SK-N-SH (cell line): ENCODE results near the gene RET. TPM values are rescaled to one million over a fixed set of nuclear protein-coding genes. Genes with fewer than 3 reads are reported as not detected.

Source experiments
- CTCF ChIA-PET: fragments of 300-600, 350-600 bp; formaldehyde crosslinking; extraction: SDS; loops from one replicate; lab custom pipeline; 2021; lab: Yijun Ruan, JAX
- POLR2A ChIA-PET: fragments of 350-600 bp; sonication (Branson Sonifier 250); formaldehyde crosslinking; extraction: SDS; loops from one replicate; lab custom pipeline; 2020; ENCODE audit warnings: antibody characterized with exemption, inconsistent platforms; lab: Yijun Ruan, JAX
- DNase-seq: peaks from one replicate; pipeline ENCODE4 v3.0.0; 2012
- H2AFZ ChIP-seq: fragments of 200-600 bp; sonication (generic); 2 replicates; pipeline ENCODE4 v1.8.1; 2016; ENCODE audit warnings: antibody characterized with exemption, mild to moderate bottlenecking, low read depth
- H3F3A ChIP-seq: fragments of 200-600 bp; sonication (generic); replicated peaks from 2 replicates; pipeline ENCODE3; 2016; ENCODE audit warnings: antibody characterized with exemption, mild to moderate bottlenecking; ENCODE audit not compliant: insufficient read depth
- H3K27ac ChIP-seq, 2 experiments: fragments of 200-500 bp in 1 of 2; fragments of 200-600 bp in 1 of 2; sonication (Bioruptor generic) in 1 of 2; sonication (generic), shearing (Covaris generic) in 1 of 2; 2 replicates each; pipeline versions ENCODE4 v1.5.1 to v1.6.1; 2014 to 2016; ENCODE audit warnings: low read depth in 2 of 2, inconsistent platforms in 1 of 2, low read length in 1 of 2, mild to moderate bottlenecking in 1 of 2, mixed read lengths in 1 of 2
- H3K27me3 ChIP-seq: fragments of 200-600 bp; sonication (generic), shearing (Covaris generic); 2 replicates; pipeline ENCODE4 v1.6.1; 2016; ENCODE audit warnings: mixed run types; ENCODE audit not compliant: insufficient read depth
- H3K36me3 ChIP-seq, 2 experiments: fragments of 200-500 bp in 1 of 2; fragments of 200-600 bp in 1 of 2; sonication (Bioruptor generic) in 1 of 2; sonication (generic) in 1 of 2; replicated peaks in 1 of 2; 2 replicates each; pipeline versions ENCODE3 to v1.5.1; 2014 to 2016; ENCODE audit warnings: low read length in 1 of 2, mild to moderate bottlenecking in 1 of 2; ENCODE audit not compliant: insufficient read depth in 2 of 2, control insufficient read depth in 1 of 2
- H3K4me1 ChIP-seq, 2 experiments: fragments of 200-500 bp in 1 of 2; fragments of 200-600 bp in 1 of 2; sonication (Bioruptor generic) in 1 of 2; sonication (generic), shearing (Covaris generic) in 1 of 2; 2 replicates each; pipeline versions ENCODE4 v1.5.1 to v1.6.1; 2014 to 2016; ENCODE audit warnings: low read depth in 1 of 2, low read length in 1 of 2, mixed run types in 1 of 2; ENCODE audit not compliant: insufficient read depth in 2 of 2, control insufficient read depth in 1 of 2
- H3K4me2 ChIP-seq: fragments of 200-600 bp; sonication (generic), shearing (Covaris generic); 2 replicates; pipeline ENCODE4 v1.6.1; 2017; ENCODE audit warnings: mixed run types
- H3K4me3 ChIP-seq, 2 experiments: fragments of 200-500 bp in 1 of 2; fragments of 200-600 bp in 1 of 2; sonication (Bioruptor generic) in 1 of 2; sonication (generic), shearing (Covaris generic) in 1 of 2; 2 replicates each; pipeline versions ENCODE4 v1.5.1 to v1.8.1; 2014 to 2016; ENCODE audit warnings: low read depth in 2 of 2, inconsistent platforms in 1 of 2, low read length in 1 of 2, mild to moderate bottlenecking in 1 of 2, mixed read lengths in 1 of 2, moderate library complexity in 1 of 2
- H3K79me2 ChIP-seq: fragments of 200-600 bp; sonication (generic); 2 replicates; pipeline ENCODE4 v1.8.1; 2017; ENCODE audit warnings: mild to moderate bottlenecking; ENCODE audit not compliant: insufficient read depth
- H3K9ac ChIP-seq: fragments of 200-600 bp; sonication (generic); 2 replicates; pipeline ENCODE4 v1.6.1; 2017; ENCODE audit warnings: mixed run types
- H3K9me2 ChIP-seq: fragments of 200-600 bp; sonication (generic); 2 replicates; pipeline ENCODE4 v1.6.1; 2017; ENCODE audit warnings: mixed run types
- H3K9me3 ChIP-seq: fragments of 200-600 bp; sonication (generic); 2 replicates; pipeline ENCODE4 v1.6.1; 2017; ENCODE audit warnings: mixed run types, mild to moderate bottlenecking, moderate library complexity
- H4K20me1 ChIP-seq: fragments of 200-600 bp; sonication (generic); 2 replicates; pipeline ENCODE4 v1.6.1; 2017; ENCODE audit warnings: mild to moderate bottlenecking, mixed run types; ENCODE audit not compliant: insufficient read depth
- EZH2phosphoT487 ChIP-seq: fragments of 200-600 bp; sonication (generic); IDR thresholded peaks from 2 replicates; pipeline ENCODE4 v1.6.1; 2017; ENCODE audit warnings: low read depth, mixed run types, mild to moderate bottlenecking, antibody characterized with exemption, moderate library complexity, borderline replicate concordance
- FOXJ3 ChIP-seq: sonication (generic); formaldehyde crosslinking; IDR thresholded peaks from 2 replicates; pipeline ENCODE4 v1.5.1; 2020; ENCODE audit warnings: mild to moderate bottlenecking, missing genetic modification reagents
- FOXM1 ChIP-seq: IDR thresholded peaks from 2 replicates; pipeline ENCODE4 v1.4.0; 2012; ENCODE audit warnings: low read depth, mild to moderate bottlenecking
- GABPA ChIP-seq: IDR thresholded peaks from 2 replicates; pipeline ENCODE4 v1.4.0; 2012; ENCODE audit warnings: low read depth, mild to moderate bottlenecking
- JUND ChIP-seq: IDR thresholded peaks from 2 replicates; pipeline ENCODE4 v1.4.0; 2012
- MAX ChIP-seq: IDR thresholded peaks from 2 replicates; pipeline ENCODE4 v1.4.0; 2012; ENCODE audit warnings: low read depth
- MEF2A ChIP-seq: IDR thresholded peaks from 2 replicates; pipeline ENCODE4 v1.4.0; 2012; ENCODE audit warnings: low read depth, borderline replicate concordance
- MXI1 ChIP-seq: IDR thresholded peaks from 2 replicates; pipeline ENCODE4 v1.6.1; 2012; ENCODE audit warnings: mild to moderate bottlenecking, low read depth, low read length, improper control_type of control experiment
- PBX3 ChIP-seq: IDR thresholded peaks from 2 replicates; pipeline ENCODE4; 2012
- RAD21 ChIP-seq: IDR thresholded peaks from 2 replicates; pipeline ENCODE4 v1.6.1; 2012; ENCODE audit warnings: mild to moderate bottlenecking, low read length
- REST ChIP-seq: IDR thresholded peaks from 2 replicates; pipeline ENCODE4 v1.6.1; 2012; ENCODE audit warnings: mild to moderate bottlenecking, low read depth, low read length, moderate library complexity
- RFX5 ChIP-seq: IDR thresholded peaks from 2 replicates; pipeline ENCODE4 v1.6.1; 2012; ENCODE audit warnings: mild to moderate bottlenecking, improper control_type of control experiment, low read length
- SIN3A ChIP-seq: IDR thresholded peaks from 2 replicates; pipeline ENCODE4 v1.6.1; 2012; ENCODE audit warnings: low read depth, mild to moderate bottlenecking, low read length, moderate library complexity, borderline replicate concordance
- TAF1 ChIP-seq: IDR thresholded peaks from 2 replicates; pipeline ENCODE4 v1.6.1; 2012; ENCODE audit warnings: low read depth, mild to moderate bottlenecking, low read length, moderate library complexity, borderline replicate concordance
- TCF12 ChIP-seq: IDR thresholded peaks from 2 replicates; pipeline ENCODE4 v1.4.0; 2012
- USF1 ChIP-seq: IDR thresholded peaks from 2 replicates; pipeline ENCODE4 v1.4.0; 2012; ENCODE audit warnings: low read depth, borderline replicate concordance
- USF2 ChIP-seq: fragments of 150-350 bp; IDR thresholded peaks from 2 replicates; pipeline ENCODE4 v1.6.1; 2017; ENCODE audit warnings: antibody characterized with exemption, low read length, low read depth, borderline replicate concordance
- YY1 ChIP-seq: IDR thresholded peaks from 2 replicates; pipeline ENCODE4 v1.4.0; 2012; ENCODE audit warnings: low read depth, mild to moderate bottlenecking
- polyA plus RNA-seq, 3 experiments: library from polyadenylated mRNA; depleted of rRNA; stranded (reverse); fragments of >200 nt; gene quantifications; 2 replicates each; pipeline ENCODE4 v1.2.3, GENCODE V29; 2012

The RET gene
- polyA plus RNA-seq, 1 of the 3 experiments (the other 2 are of a cell fraction): 3.2 TPM

DNA sequence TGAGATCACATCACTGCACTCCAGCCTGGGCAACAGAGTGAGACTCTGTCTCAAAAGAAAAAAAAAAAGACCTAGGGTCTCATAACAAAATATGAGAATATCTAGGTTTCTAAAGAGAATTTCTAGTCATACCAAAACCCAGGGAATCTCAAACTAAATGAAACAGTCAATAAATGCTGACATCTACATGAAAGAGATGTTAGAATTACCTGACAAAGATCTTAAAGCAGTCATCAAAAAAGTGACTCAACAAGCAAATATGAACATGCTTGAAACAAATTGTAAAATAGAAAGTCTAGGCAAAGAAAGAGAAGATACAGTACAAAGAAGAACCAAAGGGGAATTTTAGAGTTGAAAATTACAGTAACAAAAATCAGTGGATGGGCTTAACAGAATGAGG lies 26.9 kb upstream of the RET start:
- Histone ChIP-seq H3K27me3 (no peaks in the 10 kb centered on the region), H4K20me1 (no peaks in the 10 kb centered on the region), H2AFZ (no peak overlapping the region), H3K9ac (no peak overlapping the region), H3F3A (no peaks in the 10 kb centered on the region)
- POLR2A ChIA-PET: interaction anchor here (0.7 to 2.1 kb wide), 3 partner anchors 26 to 32 kb away, joined by 3 to 4 read pairs (median 3); no protein-coding TSS in a partner anchor
- TF ChIP-seq YY1: no peak
- no peak for TF ChIP-seq TAF1
- TF ChIP-seq RAD21: no peak
- TF ChIP-seq USF1: no peak
- no peak for TF ChIP-seq RFX5
- no peak for TF ChIP-seq MEF2A
- no peak for TF ChIP-seq EZH2phosphoT487
- no peak for TF ChIP-seq FOXJ3 (CRISPR knock-in tag)
- no peak for TF ChIP-seq REST
- no peak for TF ChIP-seq MXI1
- no peak for TF ChIP-seq TCF12
- TF ChIP-seq PBX3: no peak
- TF ChIP-seq JUND: no peak
- no peak for TF ChIP-seq USF2
- TF ChIP-seq SIN3A: no peak
- TF ChIP-seq MAX: no peak
- TF ChIP-seq FOXM1: no peak
- TF ChIP-seq GABPA: no peak
- TF ChIP-seq, all 33 proteins: peak for 0
- Histone ChIP-seq H3K4me3 (no peak overlapping the region), H3K9me3 (no peaks in the 10 kb centered on the region), H3K27ac (no peak overlapping the region), H3K79me2 (no peaks in the 10 kb centered on the region), H3K36me3 (no peaks in the 10 kb centered on the region), H3K9me2 (no peaks in the 10 kb centered on the region), H3K4me2 (no peak overlapping the region), H3K4me1 (peaks cover 0 to 53% of the 10 kb centered on the region in 2 experiments; a peak in 3 of 4 replicates)
- CTCF ChIA-PET: interaction anchor here (0.8 kb wide), 1 partner anchor 43 kb away, joined by 4 read pairs; no protein-coding TSS in a partner anchor
- DNase-seq: no peak
